GM12878 (cell line): ENCODE measurements around the gene TNFRSF1A. TPM values are rescaled to one million over a fixed set of nuclear protein-coding genes. Genes with fewer than 3 reads are reported as not detected.

Experiments
- ATF3 ChIP-seq: IDR thresholded peaks from 2 replicates; pipeline ENCODE4 v1.6.1; 2011; ENCODE audit warnings: low read depth, mild to moderate bottlenecking, low read length, moderate library complexity, borderline replicate concordance; ENCODE audit errors: extremely low read depth
- E2F4 ChIP-seq: IDR thresholded peaks from 2 replicates; pipeline ENCODE4 v1.6.1; 2012; ENCODE audit warnings: low read depth, low read length, improper control_type of control experiment
- EP300 ChIP-seq, 2 experiments: fragments of 150-350 bp in 1 of 2; IDR thresholded peaks; 2 replicates each; pipeline ENCODE4 v1.6.1; 2011 to 2012; ENCODE audit warnings: low read depth in 2 of 2, low read length in 2 of 2, borderline replicate concordance in 1 of 2, improper control_type of control experiment in 1 of 2, inconsistent platforms in 1 of 2; ENCODE audit not compliant: control insufficient read depth in 1 of 2
- FOXM1 ChIP-seq: IDR thresholded peaks from 2 replicates; pipeline ENCODE4 v1.6.1; 2012; ENCODE audit warnings: low read depth, mild to moderate bottlenecking, inconsistent platforms, low read length, moderate library complexity
- MAX ChIP-seq: IDR thresholded peaks from 2 replicates; pipeline ENCODE4 v1.6.1; 2012; ENCODE audit warnings: low read depth, low read length, improper control_type of control experiment
- NBN ChIP-seq: fragments of 450-650 bp; IDR thresholded peaks from 2 replicates; pipeline ENCODE4 v1.6.1; 2016
- NFXL1 ChIP-seq: fragments of 450-650 bp; IDR thresholded peaks from 2 replicates; pipeline ENCODE4 v1.6.1; 2017; ENCODE audit warnings: antibody characterized with exemption, mild to moderate bottlenecking, borderline replicate concordance
- NFYA ChIP-seq: IDR thresholded peaks from 2 replicates; pipeline ENCODE4 v1.6.1; 2011; ENCODE audit warnings: low read depth, mild to moderate bottlenecking, low read length, improper control_type of control experiment, borderline replicate concordance
- NR2C2 ChIP-seq: IDR thresholded peaks from 2 replicates; pipeline ENCODE4 v1.6.1; 2011; ENCODE audit warnings: borderline replicate concordance, low read depth; ENCODE audit not compliant: control insufficient read depth, insufficient read length
- SMC3 ChIP-seq: IDR thresholded peaks from 2 replicates; pipeline ENCODE4 v1.6.1; 2011; ENCODE audit warnings: low read length, improper control_type of control experiment, borderline replicate concordance
- SREBF2 ChIP-seq: IDR thresholded peaks from 2 replicates; pipeline ENCODE4 v1.6.1; 2012; ENCODE audit warnings: mild to moderate bottlenecking, low read length
- ZBTB4 ChIP-seq: fragments of 450-650 bp; formaldehyde crosslinking; IDR thresholded peaks from 2 replicates; pipeline ENCODE4 v1.4.0; 2022; ENCODE audit warnings: mild to moderate bottlenecking, moderate library complexity
- polyA plus RNA-seq, 11 experiments: library from polyadenylated mRNA; depleted of rRNA in 4 of 11; unstranded in 6 of 11; stranded (reverse) in 5 of 11; fragments of >200 nt; fragmentation: Nextera tagmentation in 4 of 11; fragmentation: Illumina TruSeq in 1 of 11; extraction: Ambion mirVana in 4 of 11; extraction: Trizol in 1 of 11; gene quantifications; 1 replicate in 1 of 11; 2 replicates in 10 of 11; pipeline versions ENCODE4 v1.2.1 to v1.2.3, GENCODE V29; 2011 to 2016; ENCODE audit warnings: inconsistent platforms in 2 of 11, missing spikeins in 2 of 11, low read depth in 1 of 11
- total RNA-seq, 4 experiments: library from RNA; depleted of rRNA in 3 of 4; stranded (reverse); fragments of >200 nt in 3 of 4; fragmentation: Illumina TruSeq in 1 of 4; extraction: Trizol in 1 of 4; gene quantifications; 2 replicates each; pipeline versions ENCODE4 v1.2.1 to v1.2.3, GENCODE V29; 2013 to 2021

Gene TNFRSF1A
- total and polyA plus RNA-seq, 10 of the 15 experiments (the other 5 are each of a cell fraction or from before 2014, with no cell fraction given) = 0.24 to 16.5 (median 13.0) TPM

- TF ChIP-seq NFYA = no peak
- no peak; a peak in 1 of 4 replicates for TF ChIP-seq EP300 (IDR thresholded peaks at IDR 0.05; ENCODE audit: borderline replicate concordance in 1 of 2, control insufficient read depth in 1 of 2, low read depth in 2 of 2, low read length in 2 of 2)
- no peak for TF ChIP-seq E2F4
- TF ChIP-seq NFXL1 = no peak
- no peak for TF ChIP-seq ZBTB4 (CRISPR knock-in tag)
- peak; percentile 54; the same call in 1 of the 2 replicates for TF ChIP-seq SMC3
- no peak for TF ChIP-seq NR2C2
- no peak for TF ChIP-seq ATF3
- TF ChIP-seq NBN = peak; percentile 68; the same call in 1 of the 2 replicates
- TF ChIP-seq SREBF2 = no peak
- no peak; the same call in 1 of the 2 replicates for TF ChIP-seq MAX
- TF ChIP-seq FOXM1 = no peak
- TF ChIP-seq, all 136 proteins: peak for 53
These were observed 6.3 kb downstream of the TNFRSF1A start (continued) for GRCh38 chr12:6335451-6336078.
